GM18867 (cell line): Measurements from ENCODE around the gene BAHCC1.

ENCODE experiments used
- ATAC-seq: cut with Tn5 transposase; IDR thresholded peaks from one replicate; pipeline ENCODE4 v1.9.1; 2021; ENCODE audit warnings: mild to moderate bottlenecking, moderate library complexity; ENCODE audit not compliant: unreplicated experiment

Gene BAHCC1

GRCh38 chr17:81488276-81488860 lies 93.1 kb downstream of the BAHCC1 start:
- no peak for ATAC-seq

- no peak for ATAC-seq
Measured at GRCh38 chr17:81489012-81489997, 94.0 kb downstream of the BAHCC1 start.

- ATAC-seq = no peak
Measured at GRCh38 chr17:81489998-81490992, 95.0 kb downstream of the BAHCC1 start.

GRCh38 chr17:81491181-81491581 lies 95.9 kb downstream of the BAHCC1 start:
- ATAC-seq = no peak

- no peak for ATAC-seq
Measured at GRCh38 chr17:81491761-81492160, 96.5 kb downstream of the BAHCC1 start.

GRCh38 chr17:81492202-81492601 lies 96.9 kb downstream of the BAHCC1 start:
- no peak for ATAC-seq

- no peak for ATAC-seq
Measured at GRCh38 chr17:81492706-81493105, 97.4 kb downstream of the BAHCC1 start.

- no peak for ATAC-seq
Measured at GRCh38 chr17:81493198-81494038, 98.2 kb downstream of the BAHCC1 start.

GRCh38 chr17:81494626-81495377 lies 99.5 kb downstream of the BAHCC1 start:
- ATAC-seq = no peak

- ATAC-seq = no peak
Measured at GRCh38 chr17:81498953-81499600, 103.8 kb downstream of the BAHCC1 start.

- ATAC-seq = no peak
Measured at GRCh38 chr17:81499601-81499970, 104.3 kb downstream of the BAHCC1 start.

GRCh38 chr17:81500047-81500446 lies 104.8 kb downstream of the BAHCC1 start:
- no peak for ATAC-seq

GRCh38 chr17:81502471-81503017 lies 107.3 kb downstream of the BAHCC1 start:
- no peak for ATAC-seq

GRCh38 chr17:81503619-81504018 lies 108.4 kb downstream of the BAHCC1 start:
- ATAC-seq = no peak

GRCh38 chr17:81508639-81509206 lies 113.5 kb downstream of the BAHCC1 start:
- no peak for ATAC-seq

- no peak for ATAC-seq
Measured at GRCh38 chr17:81509207-81509971, 114.1 kb downstream of the BAHCC1 start.

- ATAC-seq = no peak
Measured at GRCh38 chr17:81509972-81510784, 114.9 kb downstream of the BAHCC1 start.
